NCI-H187 treated with DMSO at 0.1 percent for 48 hours (cell line): Measurements from ENCODE around the gene TLCD3A.
"Not testable (repeated sequence)": the region's sequence is repeated elsewhere in the genome, so short reads cannot be mapped to it uniquely, and the experiment has no call there.

Experiments
- DNase-seq: peaks from one replicate; lab custom pipeline; 2025; lab: John Stamatoyannopoulos, UW

TLCD3A gene

GRCh38 chr17:749359-749758, 17.0 kb downstream of the TLCD3A start:
- DNase-seq: not testable (repeated sequence)

DNA sequence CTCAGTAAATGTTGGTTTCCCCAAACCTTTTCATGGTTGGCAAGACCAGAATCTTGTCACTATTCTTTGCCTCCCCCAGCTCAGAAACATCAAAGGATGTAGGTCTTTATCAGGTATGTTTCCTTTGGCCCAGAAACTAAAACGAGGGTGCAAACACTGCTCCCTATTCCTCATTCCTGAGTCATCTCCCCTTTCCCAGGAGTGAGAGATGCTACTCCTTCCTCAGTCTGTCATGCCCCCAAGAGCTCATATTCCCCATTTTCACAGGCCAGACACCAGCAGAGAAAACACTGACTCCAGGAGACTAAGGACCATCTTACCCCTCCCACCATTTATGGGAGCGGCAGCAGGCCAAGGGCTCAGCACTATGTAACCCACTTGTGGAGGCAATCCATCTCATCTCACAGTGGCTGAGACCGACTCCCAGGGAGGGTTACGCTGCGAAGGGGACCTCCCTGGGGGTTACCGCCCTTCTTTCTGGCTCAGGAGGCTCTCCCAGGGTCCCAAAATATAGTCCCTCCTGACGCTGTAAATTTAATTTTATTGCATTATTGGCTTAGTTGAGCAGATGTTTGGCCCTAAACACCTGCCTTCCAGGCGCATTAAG, 18.1 kb downstream of the TLCD3A start:
- DNase-seq: no peak

GRCh38 chr17:751269-752001, 19.0 kb downstream of the TLCD3A start:
- no peak for DNase-seq

DNA sequence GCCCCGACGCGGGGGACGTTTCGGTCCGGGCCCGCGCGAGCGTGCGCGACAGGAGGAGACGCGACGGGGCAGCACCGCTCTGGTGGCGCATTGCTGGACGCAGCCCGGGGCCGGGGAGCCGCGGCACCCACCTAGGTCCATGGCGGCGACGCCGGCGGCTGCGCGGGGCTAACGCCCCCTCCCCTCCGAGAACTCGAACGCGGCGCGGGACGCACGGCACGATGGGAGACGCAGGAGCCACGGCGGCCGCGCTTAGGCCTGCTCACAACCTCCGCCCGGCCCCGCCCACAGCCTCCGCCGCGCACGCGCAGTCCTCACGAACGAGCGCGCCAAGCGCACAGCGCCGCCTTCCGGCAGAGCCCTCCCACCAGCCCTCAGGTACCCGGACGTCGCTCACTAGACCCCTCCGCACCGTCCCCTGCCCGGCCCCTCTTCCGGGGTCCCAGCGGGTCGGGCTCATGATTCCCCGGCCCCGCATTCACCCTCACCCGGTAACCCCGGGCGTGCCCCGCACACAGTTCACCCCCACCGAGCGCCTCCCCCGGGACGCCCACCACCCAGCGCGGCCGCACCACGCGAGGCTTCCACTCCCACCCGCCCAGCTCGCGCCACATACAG, 19.7 kb downstream of the TLCD3A start, which contains the start of gene GEMIN4:
TSS of gene GEMIN4 (minus strand) at position 263 of the 618 bp plus-strand sequence. CDS start at position 141, 122 bp downstream.
- no peak for DNase-seq

DNA sequence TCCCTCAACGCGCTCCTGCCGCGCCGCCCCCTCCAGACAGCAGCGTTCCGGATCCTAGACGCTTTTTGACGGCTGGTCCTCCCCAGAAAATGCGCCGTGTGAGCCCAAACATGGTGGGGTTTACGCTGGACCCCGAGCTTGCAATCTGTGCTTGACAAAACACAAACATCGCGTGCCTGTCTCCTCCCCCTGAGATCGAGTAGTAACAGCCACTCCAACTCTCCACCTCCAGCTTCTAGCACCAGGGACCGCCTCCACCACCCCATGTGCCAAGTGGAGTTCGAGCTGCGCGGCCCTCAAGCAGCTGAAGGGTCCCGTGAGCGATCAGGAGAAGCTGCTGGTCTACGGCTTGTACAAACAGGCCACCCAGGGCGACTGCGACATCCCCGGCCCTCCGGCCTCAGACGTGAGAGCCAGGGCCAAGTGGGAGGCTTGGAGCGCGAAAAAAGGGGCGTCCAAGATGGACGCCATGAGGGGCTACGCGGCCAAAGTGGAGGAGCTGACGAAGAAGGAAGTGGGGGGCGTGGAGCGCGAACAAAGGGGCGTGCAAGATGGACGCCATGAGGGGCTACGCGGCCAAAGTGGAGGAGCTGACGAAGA, 20.3 kb downstream of the TLCD3A start:
- no peak for DNase-seq

- DNase-seq: no peak
Observed at GRCh38 chr17:753418-753817, 21.0 kb downstream of the TLCD3A start.

DNA sequence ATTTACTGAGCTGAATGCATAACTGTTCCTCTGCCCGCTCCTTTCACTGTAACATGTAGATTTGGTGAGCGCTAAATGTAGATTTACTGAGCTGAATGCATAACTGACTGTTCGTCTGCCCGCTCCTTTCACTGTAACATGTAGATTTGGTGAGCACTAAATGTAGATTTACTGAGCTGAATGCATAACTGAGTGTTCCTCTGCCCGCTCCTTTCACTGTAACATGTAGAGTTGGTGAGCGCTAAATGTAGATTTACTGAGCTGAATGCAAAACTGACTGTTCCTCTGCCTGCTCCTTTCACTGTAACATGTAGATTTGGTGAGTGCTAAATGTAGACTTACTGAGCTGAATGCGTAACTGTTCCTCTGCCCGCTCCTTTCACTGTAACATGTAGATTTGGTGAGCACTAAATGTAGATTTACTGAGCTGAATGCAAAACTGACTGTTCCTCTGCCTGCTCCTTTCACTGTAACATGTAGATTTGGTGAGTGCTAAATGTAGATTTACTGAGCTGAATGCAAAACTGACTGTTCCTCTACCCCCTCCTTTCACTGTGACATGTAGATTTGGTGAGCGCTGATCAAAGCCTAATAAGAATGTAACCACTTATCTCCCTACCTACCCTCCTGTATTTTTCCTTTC, 23.0 kb downstream of the TLCD3A start:
- DNase-seq: not testable (repeated sequence)

- not testable (repeated sequence) for DNase-seq
Observed at GRCh38 chr17:756010-756567, 23.7 kb downstream of the TLCD3A start.

DNA sequence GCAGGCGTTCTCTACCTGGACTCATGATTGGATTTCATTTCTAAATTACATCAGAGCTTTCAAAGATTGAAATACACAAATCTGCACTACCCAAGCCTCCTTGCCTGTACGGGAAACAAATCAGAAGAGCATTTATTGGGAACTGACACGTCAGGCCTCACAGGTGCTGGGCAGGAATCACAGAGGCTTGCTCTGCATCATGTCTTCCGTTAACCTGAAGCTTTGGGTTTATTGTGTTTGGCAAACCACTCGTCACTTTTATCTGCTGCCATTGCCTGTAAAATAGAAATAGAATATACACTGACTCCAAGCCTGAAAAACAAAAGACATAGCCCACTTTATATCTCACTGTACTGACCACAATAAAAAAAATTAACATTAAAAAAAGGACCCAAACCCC, 27.6 kb downstream of the TLCD3A start:
- no peak for DNase-seq

GRCh38 chr17:760371-760770, 28.0 kb downstream of the TLCD3A start:
- DNase-seq: no peak

- no peak for DNase-seq
Observed at GRCh38 chr17:767076-767475, 34.7 kb downstream of the TLCD3A start.

DNA sequence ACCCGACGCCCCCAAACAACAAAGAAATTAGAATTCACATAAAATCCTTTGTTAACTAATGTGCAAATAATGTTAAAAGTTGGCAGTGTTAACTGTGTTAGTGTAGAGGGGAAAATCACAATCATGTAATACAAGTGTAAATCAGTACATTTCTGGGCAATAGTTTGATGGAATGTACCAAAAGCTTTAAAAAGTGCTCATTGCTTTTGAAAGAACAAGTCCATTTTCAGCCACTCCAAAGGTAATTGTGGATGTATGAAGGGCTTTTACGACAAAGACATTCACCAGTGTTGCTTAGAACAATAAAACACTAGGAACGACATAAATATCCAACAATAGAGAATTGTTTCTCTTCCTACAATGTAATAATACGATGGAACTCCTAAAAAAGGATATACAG, 40.6 kb downstream of the TLCD3A start:
- DNase-seq: no peak

DNA sequence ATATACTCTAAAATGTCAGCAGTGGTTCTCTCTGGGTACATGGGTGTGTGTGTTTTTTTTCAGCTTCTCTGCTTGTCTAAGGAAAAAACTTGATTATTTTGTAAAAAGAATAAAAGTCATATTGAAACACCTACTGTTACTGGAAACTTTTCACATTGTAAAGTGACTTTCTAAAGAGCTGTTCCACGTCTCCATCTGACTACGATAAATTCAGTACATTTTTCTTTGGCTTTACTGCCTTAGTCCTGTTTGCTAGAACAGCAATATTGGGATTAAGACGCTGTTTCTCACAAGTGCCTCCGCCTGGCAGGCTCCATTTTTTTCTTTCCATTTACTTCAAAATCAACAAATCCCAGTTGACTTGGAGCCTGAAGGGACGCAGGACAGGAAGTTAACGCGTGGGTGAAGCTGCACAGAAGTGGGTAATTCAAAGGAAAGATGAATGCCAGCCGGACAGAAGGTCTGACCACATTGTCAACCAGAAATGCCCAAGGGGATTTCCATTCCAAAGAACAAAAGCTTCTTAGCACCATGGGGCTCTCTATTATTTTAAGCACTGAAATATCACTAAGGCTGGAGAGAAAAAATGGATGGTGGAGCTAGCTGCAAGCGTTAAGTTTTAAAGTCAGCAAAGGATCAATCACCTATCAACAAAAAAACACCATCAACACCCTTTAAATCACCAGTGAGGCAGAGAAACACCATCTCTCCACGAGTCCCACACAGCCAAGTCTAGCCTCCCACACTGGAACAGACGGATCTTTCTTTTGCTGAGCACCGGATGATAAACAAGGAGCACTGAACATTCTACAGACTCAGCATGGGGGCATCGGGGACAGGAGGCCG, 41.3 kb downstream of the TLCD3A start:
- no peak for DNase-seq

DNA sequence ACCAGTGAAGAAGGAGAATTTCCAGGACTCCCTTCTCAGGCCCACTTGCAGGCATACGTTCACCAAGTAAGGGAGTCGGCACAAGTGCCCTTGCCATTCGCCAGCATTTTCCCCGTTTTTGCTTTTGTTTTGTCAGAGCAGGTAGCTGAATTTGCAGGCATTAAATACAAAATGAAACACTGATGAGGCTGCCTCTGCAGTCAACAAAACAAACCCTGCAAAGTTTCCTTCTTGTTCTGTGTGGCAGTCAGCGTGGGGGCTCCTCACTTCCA, 41.9 kb downstream of the TLCD3A start:
- no peak for DNase-seq

DNA sequence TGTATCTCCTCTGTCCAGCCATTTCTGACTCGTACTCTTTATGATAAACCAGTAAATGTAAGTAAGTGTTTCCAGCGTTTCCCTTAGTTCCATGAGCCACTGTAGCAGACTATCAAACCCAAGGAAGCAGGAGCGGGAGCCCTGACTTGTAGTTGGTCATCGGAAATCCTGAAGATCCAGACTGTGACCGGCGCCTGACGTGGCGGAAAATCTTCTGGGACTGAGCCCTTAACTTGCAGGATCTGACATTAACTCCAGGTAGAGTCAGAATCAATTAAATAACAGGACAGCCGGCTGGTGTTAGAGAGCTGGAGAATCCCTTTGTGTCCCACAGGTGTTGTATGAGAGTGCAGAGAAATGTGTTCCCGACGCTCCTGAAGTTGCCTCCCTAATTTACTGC, 45.7 kb downstream of the TLCD3A start:
- DNase-seq: no peak

DNA sequence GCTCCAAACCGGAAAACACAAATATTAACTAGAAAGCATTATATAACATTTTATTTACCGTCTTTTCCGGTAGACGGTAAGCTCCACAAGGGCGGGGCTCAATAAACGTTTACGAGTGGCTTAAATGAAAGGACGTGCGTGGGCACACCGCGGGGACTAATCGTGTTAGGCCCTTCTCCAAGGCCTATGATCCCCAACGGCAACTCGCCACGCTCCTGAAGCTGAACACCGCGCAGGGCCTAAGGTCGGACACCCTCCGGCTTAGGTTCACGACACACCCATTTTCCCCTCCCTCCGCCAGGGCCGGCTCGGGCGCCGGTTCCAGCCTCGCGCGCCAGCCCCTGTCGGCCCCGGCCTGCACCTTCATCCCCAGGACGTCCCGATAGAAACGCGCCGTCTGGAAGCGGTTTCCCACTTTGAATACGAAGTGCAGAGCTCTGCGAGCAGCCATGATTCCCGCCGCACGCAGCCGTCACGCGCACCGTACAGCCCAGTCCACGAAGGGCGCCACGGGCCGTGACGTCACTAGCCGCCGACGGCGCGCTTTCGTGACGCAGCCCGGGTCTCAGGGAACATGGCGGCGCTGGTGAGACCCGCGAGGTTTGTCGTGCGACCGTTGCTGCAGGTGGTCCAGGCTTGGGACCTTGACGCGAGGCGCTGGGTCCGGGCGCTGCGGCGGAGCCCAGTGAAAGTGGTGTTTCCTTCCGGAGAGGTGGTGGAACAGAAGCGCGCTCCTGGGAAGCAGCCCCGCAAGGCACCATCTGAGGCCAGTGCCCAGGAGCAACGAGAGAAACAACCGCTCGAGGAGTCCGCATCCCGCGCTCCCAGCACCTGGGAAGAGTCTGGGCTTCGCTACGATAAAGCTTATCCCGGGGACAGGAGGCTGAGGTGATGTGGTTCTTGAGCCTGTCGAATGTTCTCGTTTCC, 49.7 kb downstream of the TLCD3A start, which contains the start of the genes GLOD4 and MRM3:
TSS of gene GLOD4 (minus strand) at position 476 of the 927 bp plus-strand sequence. CDS start at position 451, 25 bp downstream.
TSS of gene MRM3 (plus strand) at position 549 of the 927 bp plus-strand sequence. CDS start at position 575, 26 bp downstream.
- peak; percentile 31 for DNase-seq

DNA sequence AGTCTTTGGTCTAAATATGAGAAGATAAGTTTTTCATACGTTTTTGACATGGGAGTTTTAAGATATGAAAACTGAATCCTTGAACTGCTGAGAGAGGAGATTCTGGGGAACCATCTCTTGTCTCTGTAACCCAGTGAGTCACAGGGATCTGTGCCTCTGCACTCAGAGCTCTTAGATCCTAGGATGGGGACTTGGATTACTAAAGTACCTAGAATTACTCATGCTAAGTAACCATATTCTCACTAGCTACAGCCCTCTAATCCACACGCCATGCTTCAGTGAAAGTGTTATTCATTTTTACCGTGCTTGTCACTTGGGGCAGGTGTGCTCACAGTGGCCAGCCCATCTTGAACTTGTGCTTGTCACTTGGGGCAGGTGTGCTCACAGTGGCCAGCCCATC, 51.7 kb downstream of the TLCD3A start:
- DNase-seq: no peak

DNA sequence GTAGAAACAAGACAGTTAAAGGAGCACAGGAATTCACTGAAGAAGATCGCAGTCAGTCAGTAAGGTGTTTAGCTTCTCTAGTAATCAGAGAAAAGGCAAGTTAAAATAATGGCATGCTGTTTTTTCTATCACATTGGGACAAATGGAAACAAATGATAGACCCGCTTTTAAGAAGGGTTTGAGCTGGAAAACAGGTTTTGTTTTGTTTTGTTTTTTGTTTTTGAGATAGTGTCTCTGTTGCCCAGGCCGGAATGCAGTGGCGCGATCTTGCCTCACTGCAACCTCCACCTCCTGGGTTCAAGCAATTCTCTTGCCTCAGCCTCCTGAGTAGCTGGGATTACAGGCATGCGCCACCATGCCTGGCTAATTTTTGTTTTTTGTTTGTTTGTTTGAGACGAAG, 53.5 kb downstream of the TLCD3A start:
- not testable (repeated sequence) for DNase-seq

- DNase-seq: no peak
Observed at GRCh38 chr17:787641-788221, 55.3 kb downstream of the TLCD3A start.

DNA sequence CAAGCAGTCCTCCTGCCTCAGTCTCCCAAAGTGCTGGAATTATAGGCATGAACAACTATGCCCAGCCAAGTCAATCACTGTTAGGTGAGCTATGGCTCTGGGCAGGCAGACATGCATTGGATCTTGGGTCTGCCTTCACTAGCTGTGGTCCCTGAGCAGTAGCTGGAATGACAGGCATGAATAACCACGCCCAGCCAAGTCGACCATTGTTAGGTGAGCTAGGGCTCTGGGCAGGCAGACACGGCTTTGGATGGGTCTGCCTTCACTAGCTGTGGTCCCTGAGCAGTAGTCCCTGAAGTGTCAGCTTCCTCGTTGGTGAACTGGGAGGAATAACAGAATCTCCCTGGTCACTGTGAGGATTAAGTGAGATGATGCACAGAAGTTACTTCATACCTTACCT, 56.2 kb downstream of the TLCD3A start:
- DNase-seq: no peak
